Pancreas (tissue), 10 donors: ENCODE measurements around the gene ANO9. TPM values are rescaled to one million over a fixed set of nuclear protein-coding genes. Genes with fewer than 3 reads are reported as not detected.

Experiments
- ATAC-seq, 4 donors: fragments of 200-7000 bp; cut with Tn5 transposase; one replicate each; pipeline versions ENCODE4 v1.8.0 to v1.9.1; 2020; ENCODE audit warnings: mild to moderate bottlenecking in 4 of 4, moderate library complexity in 4 of 4
- DNase-seq, 6 donors: peaks; one replicate each; pipeline ENCODE4 v3.0.0-alpha.2; 2020
- FAIRE-seq: peaks from 2 replicates; lab custom pipeline; 2012; peaks lifted over from hg19 to GRCh38; lab: Jason Lieb, UNC
- H3K27ac ChIP-seq, 4 donors: fragments of 200-600 bp; sonication (generic); 1 replicate in 3 of 4; 2 replicates in 1 of 4; pipeline versions ENCODE4 v1.5.0 to v1.8.0; 2020
- H3K27me3 ChIP-seq, 4 donors: fragments of 200-600 bp; one replicate each; pipeline ENCODE4 v1.8.0; 2021
- H3K36me3 ChIP-seq, 3 donors: fragments of 200-600 bp; sonication (generic) in 1 of 3; one replicate each; pipeline versions ENCODE4 v1.5.0 to v1.8.0; 2020 to 2021
- H3K4me1 ChIP-seq, 3 donors: fragments of 200-600 bp; one replicate each; pipeline ENCODE4 v1.8.0; 2021
- H3K4me3 ChIP-seq, 4 donors: fragments of 200-600 bp; sonication (generic) in 2 of 4; one replicate each; pipeline versions ENCODE4 v1.5.0 to v1.8.0; 2020 to 2021
- H3K9me3 ChIP-seq, 4 donors: fragments of 200-600 bp; one replicate each; pipeline ENCODE4 v1.8.0; 2021
- WGBS, 2 donors: extraction: QIAGEN DNeasy Blood & Tissue Kit; methylation state at CpG; one replicate each; pipeline ENCODE4 v1.1.7; 2013; 5-methylcytosine and 5-hydroxymethylcytosine counted together
- intact Hi-C, 3 donors: fragments of 100-400 bp; cut with DNase I; formaldehyde crosslinking; loops; one replicate each; pipeline versions ENCODE4 v1.11.1 to v1.14.2; 2022
- polyA plus RNA-seq, 2 donors: library from polyadenylated mRNA; stranded (reverse); fragments of 200-250 nt; gene quantifications; one replicate each; pipeline ENCODE4 v1.2.3, GENCODE V29; 2013
- total RNA-seq, 6 donors: library from RNA; stranded (reverse); fragmentation: NEBNext Ultra II Directional in 4 of 6; extraction: Animal tissue kit (Norgen Biotek cat#: 25700) in 4 of 6; gene quantifications; one replicate each; pipeline versions ENCODE4 v1.2.1 to v1.2.4, GENCODE V29; 2021 to 2023
- TF ChIP-seq, protein P1 (sequence below), 4 donors: fragments of 200-600 bp; sonication (generic) in 3 of 4; IDR thresholded peaks; one replicate each; pipeline versions ENCODE4 v1.5.0 to v1.8.0; 2021; ENCODE audit warnings: antibody characterized with exemption in 4 of 4
- donor health status: healthy with polysubstance abuse.
- donor health status: DM: no; HTN: no; CAD: no; lungs with moderate emphysema.
- donor health status: DM: no; HTN: no; CAD: no.
- donor health status: control.
- donor health status: control.
- donor health status: Bipolar disorder and iron deficiency.
- donor health status: DM: yes; HTN: yes; CAD: no.
- donor health status: DM: no; HTN: no; CAD: no.
- donor health status: DM: no; HTN: no; CAD: no.
- donor health status: DM: yes; HTN: yes; CAD: no.

The ANO9 gene
- total and polyA plus RNA-seq, 8 donors = 6.2 to 68.7 (median 14.9) TPM

DNA sequence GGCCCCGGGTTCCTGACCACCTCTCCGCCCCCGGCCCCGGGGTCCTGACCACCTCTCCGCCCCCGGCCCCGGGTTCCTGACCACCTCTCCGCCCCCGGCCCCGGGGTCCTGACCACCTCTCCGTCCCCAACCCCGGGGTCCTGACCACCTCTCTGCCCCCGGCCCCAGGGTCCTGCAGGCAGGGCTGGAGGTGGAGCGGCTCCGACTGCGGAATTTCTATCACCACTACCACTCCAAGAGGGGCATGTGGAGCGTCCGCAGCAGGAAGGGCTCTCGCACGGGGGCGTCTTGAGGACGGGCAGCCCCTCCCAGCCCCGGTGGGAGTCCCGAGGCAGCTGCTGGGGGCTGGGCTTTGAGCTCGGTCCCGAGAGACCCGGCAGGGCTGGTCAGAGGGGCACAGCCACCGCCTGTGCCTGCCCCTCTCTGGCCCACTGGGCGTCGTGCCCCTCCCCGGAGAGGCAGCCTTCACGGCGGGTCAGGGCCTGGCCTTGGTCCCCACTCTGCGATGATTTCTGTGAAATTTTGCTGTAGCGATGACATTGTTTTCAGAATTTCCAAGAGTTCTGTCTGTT is 60.2 kb downstream of the ANO9 start:
- FAIRE-seq (no peak), ATAC-seq (no peak)
- TF ChIP-seq, protein P1, sequence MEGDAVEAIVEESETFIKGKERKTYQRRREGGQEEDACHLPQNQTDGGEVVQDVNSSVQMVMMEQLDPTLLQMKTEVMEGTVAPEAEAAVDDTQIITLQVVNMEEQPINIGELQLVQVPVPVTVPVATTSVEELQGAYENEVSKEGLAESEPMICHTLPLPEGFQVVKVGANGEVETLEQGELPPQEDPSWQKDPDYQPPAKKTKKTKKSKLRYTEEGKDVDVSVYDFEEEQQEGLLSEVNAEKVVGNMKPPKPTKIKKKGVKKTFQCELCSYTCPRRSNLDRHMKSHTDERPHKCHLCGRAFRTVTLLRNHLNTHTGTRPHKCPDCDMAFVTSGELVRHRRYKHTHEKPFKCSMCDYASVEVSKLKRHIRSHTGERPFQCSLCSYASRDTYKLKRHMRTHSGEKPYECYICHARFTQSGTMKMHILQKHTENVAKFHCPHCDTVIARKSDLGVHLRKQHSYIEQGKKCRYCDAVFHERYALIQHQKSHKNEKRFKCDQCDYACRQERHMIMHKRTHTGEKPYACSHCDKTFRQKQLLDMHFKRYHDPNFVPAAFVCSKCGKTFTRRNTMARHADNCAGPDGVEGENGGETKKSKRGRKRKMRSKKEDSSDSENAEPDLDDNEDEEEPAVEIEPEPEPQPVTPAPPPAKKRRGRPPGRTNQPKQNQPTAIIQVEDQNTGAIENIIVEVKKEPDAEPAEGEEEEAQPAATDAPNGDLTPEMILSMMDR (IDR thresholded peaks at IDR 0.05) = no peak

DNA sequence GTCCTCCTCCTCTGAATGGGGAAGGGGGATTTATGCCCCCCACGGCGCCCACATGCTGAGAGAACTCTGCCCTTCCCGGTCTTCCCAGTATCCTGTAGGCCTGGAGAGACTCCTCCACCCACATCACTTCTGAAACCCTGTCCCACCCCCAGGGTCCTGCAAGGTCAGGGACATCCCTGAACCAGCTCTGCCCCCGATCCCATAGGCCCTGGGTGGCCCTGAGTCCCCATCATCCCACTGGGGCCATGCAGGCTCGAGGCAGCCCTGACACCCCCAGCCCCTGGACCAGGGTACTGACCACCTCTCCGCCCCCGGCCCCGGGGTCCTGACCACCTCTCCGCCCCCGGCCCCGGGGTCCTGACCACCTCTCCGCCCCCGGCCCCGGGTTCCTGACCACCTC is 60.8 kb downstream of the ANO9 start:
- 76 to 86% methylated on average over 14 of the region's 14 CpGs for WGBS, 2 donors
- H3K9me3 ChIP-seq = no peaks in the 10 kb centered on the region
- ATAC-seq (no peak), DNase-seq (peak in 2 of 6 donors; percentile 8 to 57), FAIRE-seq (no peak)
- no peaks in the 10 kb centered on the region for H3K4me1 ChIP-seq
- intact Hi-C loops = no loop called here
- TF ChIP-seq, protein P1 (IDR thresholded peaks at IDR 0.05) = no peak
- H3K36me3 ChIP-seq = no peaks in the 10 kb centered on the region
- H3K27me3 ChIP-seq = no peaks in the 10 kb centered on the region
- no peak overlapping the region for H3K4me3 ChIP-seq
- no peak overlapping the region for H3K27ac ChIP-seq

More for the DNA sequence above, 60.2 kb downstream of the ANO9 start:
- H3K36me3 ChIP-seq = no peaks in the 10 kb centered on the region
- H3K4me3 ChIP-seq = no peak overlapping the region
- no peaks in the 10 kb centered on the region for H3K9me3 ChIP-seq
- H3K27ac ChIP-seq = no peak overlapping the region
- 67 to 85% methylated on average over 27 to 31 of the region's 35 CpGs for WGBS, 2 donors
- no peaks in the 10 kb centered on the region for H3K4me1 ChIP-seq
- intact Hi-C loops = no loop called here
- DNase-seq = peak in 3 of 6 donors; percentile 22 to 76 (median 54)
- no peaks in the 10 kb centered on the region for H3K27me3 ChIP-seq

GRCh38 chr11:380491-380890 is 61.3 kb downstream of the ANO9 start:
- Histone ChIP-seq H3K27me3 (no peaks in the 10 kb centered on the region), H3K4me3 (no peak overlapping the region), H3K36me3 (no peaks in the 10 kb centered on the region), H3K9me3 (no peaks in the 10 kb centered on the region), H3K4me1 (no peaks in the 10 kb centered on the region), H3K27ac (no peak overlapping the region)
- no peak for FAIRE-seq
- DNase-seq = peak in 1 of 6 donors; percentile 23
- intact Hi-C loops = no loop called here
- WGBS, 2 donors = 85 to 89% methylated on average over 23 of the region's 23 CpGs
- ATAC-seq = no peak
- TF ChIP-seq, protein P1 (IDR thresholded peaks at IDR 0.05) = no peak

DNA sequence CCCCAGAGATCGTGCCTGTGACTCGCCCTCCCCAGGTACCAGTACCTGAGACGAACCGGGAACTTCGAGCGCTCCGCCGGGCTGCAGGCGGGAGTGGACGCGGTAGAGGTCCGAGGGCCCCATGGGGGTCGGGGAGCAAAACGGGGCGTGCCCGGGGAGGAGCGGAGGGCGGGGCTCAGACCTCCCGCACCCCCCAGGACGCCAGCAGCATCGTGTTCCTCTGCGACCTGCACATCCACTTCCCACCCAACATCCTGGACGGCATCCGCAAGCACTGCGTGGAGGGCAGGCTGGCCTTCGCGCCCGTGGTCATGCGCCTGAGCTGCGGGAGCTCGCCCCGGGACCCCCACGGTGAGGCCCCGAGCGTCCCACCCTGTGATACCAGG is 61.7 kb downstream of the ANO9 start:
- FAIRE-seq = no peak
- TF ChIP-seq, protein P1 (IDR thresholded peaks at IDR 0.05) = no peak
- DNase-seq = peak in 2 of 6 donors; percentile 20 to 71
- no peaks in the 10 kb centered on the region for H3K27me3 ChIP-seq
- H3K36me3 ChIP-seq = no peaks in the 10 kb centered on the region
- no peak for ATAC-seq
- no peaks in the 10 kb centered on the region for H3K4me1 ChIP-seq
- 84 to 89% methylated on average over 31 to 35 of the region's 35 CpGs for WGBS, 2 donors
- H3K4me3 ChIP-seq = no peak overlapping the region
- H3K27ac ChIP-seq = no peak overlapping the region
- intact Hi-C loops = no loop called here
- no peaks in the 10 kb centered on the region for H3K9me3 ChIP-seq
